ENCODE data around the gene GCN1.
A peak's percentile ranks its signal among the peaks of the same experiment; 100 is the strongest.

The GCN1 gene

DNA sequence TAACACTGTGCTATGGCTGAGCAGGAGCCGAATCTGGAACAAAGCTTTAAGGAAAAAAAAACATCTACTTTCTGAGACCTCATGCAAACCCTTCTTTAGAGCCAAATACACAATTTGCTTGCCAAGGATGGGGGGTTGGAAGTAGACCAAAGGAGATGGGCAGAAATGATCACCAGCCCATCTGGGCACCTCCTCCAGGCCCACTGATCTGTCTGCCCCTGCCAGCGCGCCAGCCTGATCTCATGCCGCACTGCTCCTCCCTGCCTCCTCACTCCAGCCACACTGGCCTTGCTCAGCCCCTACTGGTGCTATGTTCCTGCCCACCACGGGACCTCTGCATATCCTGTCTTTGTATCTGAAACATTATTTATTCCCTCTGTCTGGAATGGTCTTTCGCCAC is 53.2 kb downstream of the GCN1 start:
- no peak for ATAC-seq
- no peak for DNase-seq

- DNase-seq (no peak), ATAC-seq (no peak)
These were observed 53.9 kb downstream of the GCN1 start for GRCh38 chr12:120140603-120141002.

- DNase-seq (no peak), ATAC-seq (no peak)
These were observed 54.6 kb downstream of the GCN1 start for GRCh38 chr12:120139958-120140357.

DNA sequence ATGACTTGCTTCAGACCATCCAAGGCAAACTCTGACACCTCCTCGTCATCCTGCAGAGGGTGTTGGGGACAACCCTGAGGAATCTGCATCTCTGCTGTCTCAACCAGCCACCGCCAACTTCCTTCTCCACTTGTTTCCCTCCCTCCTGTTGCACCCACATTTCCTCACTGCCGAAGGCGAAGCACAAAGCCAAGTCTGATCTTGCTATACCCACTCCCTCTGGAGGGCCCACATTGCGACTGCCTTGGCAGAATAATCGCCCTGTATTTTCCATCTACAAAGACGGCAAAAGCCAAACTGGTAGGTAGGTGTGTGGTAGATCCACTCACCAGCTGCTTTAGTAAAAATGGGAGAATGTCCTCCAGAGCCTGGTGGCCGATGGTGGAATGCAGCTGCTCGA is 56.1 kb downstream of the GCN1 start:
- ATAC-seq (no peak), DNase-seq (no peak)

GRCh38 chr12:120137833-120138232 is 56.7 kb downstream of the GCN1 start:
- no peak for ATAC-seq
- DNase-seq: no peak

- no peak for ATAC-seq
These were observed 58.3 kb downstream of the GCN1 start for GRCh38 chr12:120136093-120136770.

GRCh38 chr12:120134307-120134980 is 60.1 kb downstream of the GCN1 start:
- ATAC-seq: no peak
- DNase-seq: no peak

More at GRCh38 chr12:120136093-120136770, 58.3 kb downstream of the GCN1 start:
- DNase-seq: no peak

GRCh38 chr12:120132863-120133385 is 61.6 kb downstream of the GCN1 start:
- ATAC-seq: no peak

DNA sequence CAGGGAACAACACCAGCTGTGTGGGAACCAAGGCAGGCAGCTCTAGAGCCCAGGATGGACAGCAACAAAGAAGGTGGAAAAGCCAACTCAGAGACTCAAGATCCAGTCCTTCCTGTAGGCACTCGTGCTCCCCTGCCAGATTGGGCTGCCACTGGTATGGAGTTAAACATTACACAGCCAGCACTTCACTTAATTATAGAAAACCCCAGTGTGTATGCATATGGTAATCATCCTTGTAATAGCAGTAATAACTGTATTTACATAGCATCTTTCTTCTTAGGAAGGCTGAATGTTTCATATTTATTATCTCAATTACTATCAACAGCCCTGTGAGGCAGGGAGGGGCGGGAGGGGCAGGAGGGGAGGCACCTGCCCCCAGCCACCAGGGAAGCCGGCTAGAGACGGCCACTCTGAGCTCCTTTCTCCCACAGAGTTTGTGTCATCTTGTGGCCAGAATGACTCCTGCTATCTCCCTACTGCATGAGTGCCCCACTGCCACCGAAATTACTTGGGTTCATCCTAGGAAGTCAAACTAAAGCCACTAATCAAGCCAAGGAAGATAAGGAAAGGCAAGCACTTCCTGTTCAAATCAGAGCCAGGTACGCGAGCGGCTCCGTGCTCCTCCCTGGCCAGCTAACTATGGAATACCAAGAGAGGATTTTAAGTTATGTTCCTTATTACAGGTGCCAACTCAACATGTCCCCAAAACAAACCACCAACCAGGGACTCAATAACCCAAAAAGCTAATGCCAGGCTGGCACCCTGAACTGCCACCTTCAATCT is 62.3 kb downstream of the GCN1 start:
- ATAC-seq: no peak
- no peak for DNase-seq

More at GRCh38 chr12:120132863-120133385, 61.6 kb downstream of the GCN1 start:
- no peak for DNase-seq

DNA sequence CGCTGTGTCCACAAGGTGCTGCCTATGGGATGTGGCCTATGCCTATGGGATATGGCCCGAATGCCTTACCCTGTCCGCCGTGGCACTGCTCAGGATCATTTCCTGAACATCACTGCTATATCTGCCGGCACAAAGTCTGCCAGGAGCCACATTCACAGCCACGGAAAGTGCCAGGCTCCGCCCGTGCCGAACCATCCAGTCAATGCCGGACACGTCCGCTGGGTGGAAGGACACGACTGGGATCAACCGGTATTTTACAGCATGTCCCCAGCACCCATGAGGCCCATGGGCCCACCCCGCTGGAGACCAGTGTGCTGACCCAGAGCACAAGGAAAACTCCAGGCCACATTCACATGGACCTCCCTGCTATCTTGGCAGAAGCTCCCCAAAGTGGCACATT is 63.4 kb downstream of the GCN1 start:
- no peak for ATAC-seq

DNA sequence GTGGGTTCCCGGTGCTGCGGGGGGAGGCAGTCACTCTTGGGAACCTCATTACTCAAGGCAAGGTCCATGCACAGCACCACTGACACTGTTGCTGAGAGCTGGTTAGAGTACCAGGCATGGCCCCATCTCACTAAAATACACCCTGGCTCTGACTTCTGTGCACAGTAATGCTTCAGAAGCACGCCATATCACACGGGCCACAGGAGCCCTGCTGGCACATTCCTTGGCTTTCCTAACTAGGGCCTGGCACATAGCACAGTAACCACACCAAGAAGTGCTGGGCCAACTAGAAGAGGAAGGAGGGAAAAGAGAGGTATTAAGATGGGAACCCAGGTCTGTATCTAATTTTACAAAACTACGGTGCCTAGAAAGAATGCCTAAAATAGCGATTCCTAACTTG is 64.5 kb downstream of the GCN1 start:
- DNase-seq (no peak), ATAC-seq (no peak)

More for the DNA sequence above, 63.4 kb downstream of the GCN1 start:
- no peak for DNase-seq

DNA sequence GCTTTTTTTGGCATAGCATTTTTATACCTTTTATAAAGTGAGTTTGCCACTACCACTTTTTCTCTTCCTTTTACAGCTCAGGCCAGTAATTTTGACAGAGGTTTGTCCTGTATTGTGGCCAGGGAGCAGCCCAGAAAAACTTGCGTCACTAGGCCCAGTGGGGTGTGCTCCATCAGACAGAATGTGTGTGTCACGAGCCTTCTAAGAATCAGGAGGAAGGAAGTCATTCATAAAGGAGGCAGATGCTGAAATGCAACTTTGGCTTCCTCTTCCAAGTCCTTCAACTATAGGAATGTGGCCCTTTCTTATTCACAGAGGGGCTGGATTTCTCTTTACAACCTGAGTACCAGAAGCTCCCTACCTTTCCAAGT is 67.9 kb downstream of the GCN1 start:
- no peak for DNase-seq
- ATAC-seq: peak; percentile 33

GRCh38 chr12:120125792-120126634 is 68.5 kb downstream of the GCN1 start:
- DNase-seq (peak; percentile 35), ATAC-seq (peak; percentile 46)

- DNase-seq: no peak
- no peak for ATAC-seq
These were observed 69.5 kb downstream of the GCN1 start for GRCh38 chr12:120125029-120125428.

GRCh38 chr12:120121766-120122293 is 72.7 kb downstream of the GCN1 start:
- no peak for DNase-seq
- ATAC-seq: peak; percentile 53

DNA sequence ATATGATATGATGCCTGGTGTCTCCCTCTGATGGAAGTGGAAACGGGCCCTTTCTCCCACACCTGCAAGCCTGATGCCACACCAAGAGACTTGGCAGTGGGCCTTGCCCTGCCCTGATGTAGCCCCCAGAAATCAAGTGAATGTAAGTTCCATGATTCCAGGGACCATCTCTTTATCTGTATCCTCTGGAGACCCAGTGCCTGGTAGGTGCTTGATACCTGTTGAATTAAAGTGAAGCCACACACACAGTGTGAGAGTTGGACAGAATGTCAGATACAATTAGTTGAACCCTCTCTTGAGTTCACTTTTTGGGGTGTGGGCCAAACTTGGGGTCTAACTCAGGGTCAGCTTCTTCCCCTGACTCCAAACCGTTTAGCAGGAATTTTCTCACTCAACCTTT is 73.2 kb downstream of the GCN1 start:
- no peak for DNase-seq
- ATAC-seq: no peak

DNA sequence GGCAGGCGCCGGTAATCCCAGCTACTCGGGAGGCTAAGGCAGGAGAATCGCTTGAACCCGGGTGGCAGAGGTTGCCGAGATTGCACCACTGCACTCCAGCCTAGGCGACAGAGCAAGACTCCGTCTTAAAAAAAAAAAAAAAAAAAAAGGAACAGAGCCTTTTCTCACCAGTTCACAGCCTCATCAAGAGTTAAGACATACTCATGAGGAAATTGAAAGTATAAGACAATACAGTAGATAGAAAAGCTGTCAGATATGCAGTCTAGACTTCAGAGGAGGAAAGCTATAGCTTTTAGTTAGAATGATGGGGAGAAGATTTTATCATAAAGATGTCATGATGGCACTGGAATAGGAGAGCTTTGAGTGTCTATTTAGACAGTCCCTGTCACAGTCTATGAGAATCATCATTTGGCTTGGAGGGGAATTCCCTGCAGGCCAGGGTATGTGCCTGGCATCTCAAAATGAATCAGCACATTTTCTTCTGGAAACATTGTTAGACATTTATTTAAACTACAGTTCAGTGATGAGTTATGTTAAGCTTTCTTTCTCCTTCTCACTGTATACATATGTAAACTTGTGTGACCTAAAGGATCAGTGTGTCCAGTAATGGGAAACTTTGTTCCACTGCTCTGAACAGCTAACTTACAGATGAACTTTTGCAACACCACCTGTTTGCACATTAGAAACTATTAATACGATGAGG is 75.1 kb downstream of the GCN1 start:
- peak; percentile 62 for ATAC-seq
- DNase-seq: peak; percentile 35

DNA sequence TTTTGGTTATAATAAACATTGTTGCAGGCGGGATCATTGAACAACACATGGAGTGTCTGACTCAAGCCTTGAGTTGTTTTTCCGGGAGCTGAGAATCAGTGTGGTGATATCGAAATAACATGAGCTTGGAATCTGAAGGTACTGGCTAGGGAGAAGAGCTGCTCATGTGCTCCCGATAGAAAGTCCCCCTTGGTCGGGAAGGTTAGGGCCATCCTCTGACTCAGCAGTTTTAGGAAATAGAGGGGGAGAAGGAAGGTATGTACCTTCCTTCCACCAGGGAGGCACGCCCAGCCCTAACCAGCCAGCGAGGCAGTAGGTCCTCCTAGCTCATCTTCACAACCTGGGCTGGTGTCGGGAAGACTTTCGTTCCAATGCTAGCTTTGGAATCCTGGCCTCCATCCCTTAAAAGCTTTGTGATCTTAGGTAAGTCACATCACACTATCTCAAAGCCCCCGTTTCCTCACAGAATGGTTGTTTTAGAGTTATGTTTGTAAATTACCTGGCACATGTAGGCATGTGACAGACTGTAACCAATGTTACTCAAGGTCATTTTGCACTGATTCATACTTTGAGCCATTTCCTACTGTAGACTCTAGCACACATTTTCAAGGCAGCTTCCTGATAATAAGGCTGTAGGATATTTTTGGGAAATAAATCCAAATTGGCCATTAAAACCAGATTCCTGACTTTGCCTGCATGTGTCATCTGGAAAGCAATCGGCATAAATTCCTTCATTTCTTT is 76.0 kb downstream of the GCN1 start:
- DNase-seq (no peak), ATAC-seq (no peak)

DNA sequence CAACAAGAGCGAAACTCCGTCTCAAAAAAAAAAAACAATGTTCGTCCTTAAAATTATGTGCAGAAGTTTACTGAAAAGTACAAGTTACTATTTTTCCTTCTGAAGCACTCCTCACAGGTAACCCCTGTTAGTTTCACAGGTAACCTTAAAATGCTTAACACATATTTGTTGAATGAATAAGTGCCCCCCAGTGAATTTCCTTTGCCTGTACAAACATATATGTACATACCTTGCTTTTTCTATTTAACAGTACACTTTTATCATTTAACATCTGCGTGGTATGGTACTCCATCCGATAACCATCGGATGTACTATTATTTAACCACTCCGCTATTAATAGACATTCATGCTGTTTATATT is 76.6 kb downstream of the GCN1 start:
- DNase-seq (no peak), ATAC-seq (no peak)

Data from stimulated activated naive CD8-positive, alpha-beta T cell treated with anti-CD3 and anti-CD28 coated beads, Interleukin-15, Interleukin-2, amounts not matched to agents 100 U/mL and 50 U/mL, for 24 hours (primary cell).